ENCODE measurements around the gene GPBAR1. TPM values are rescaled to one million over a fixed set of nuclear protein-coding genes. Genes with fewer than 3 reads are reported as not detected.

GPBAR1 gene
- total and polyA plus RNA-seq, 2 of the 8 experiments (the other 6 are each of a cell fraction or from before 2014, with no cell fraction given) = 0.32 to 0.59 TPM

- Histone ChIP-seq H2BK120ac (replicated peaks; ENCODE audit: low read depth, low read length) (no peak overlapping the region), H2BK15ac (ENCODE audit: low read length) (no peak overlapping the region), H3K9ac (replicated peaks in 1 of 4; ENCODE audit: extremely low read depth in 1 of 4, low read depth in 3 of 4, low read length in 3 of 4) (0 out of 7 replicates have a peak overlapping the region, but pooled peaks of 1 of the 4 experiments have one; percentile 31), H3K79me1 (ENCODE audit: low read depth, low read length) (peaks cover 14% of the 10 kb centered on the region; the same call in 1 of the 2 replicates), H4K20me1 (replicated peaks in 1 of 2; ENCODE audit: control insufficient read depth in 1 of 2, insufficient read depth in 2 of 2, low read length in 2 of 2) (peaks cover 0 to 7% of the 10 kb centered on the region in 2 experiments), H3K23me2 (ENCODE audit: low read depth, low read length) (peaks cover 2% of the 10 kb centered on the region; the same call in 1 of the 2 replicates), H2BK20ac (ENCODE audit: low read length) (no peak overlapping the region), H3K4me3 (ENCODE audit: extremely low read depth in 1 of 4, insufficient read depth in 2 of 4, low read depth in 3 of 4, low read length in 4 of 4) (peak overlapping the region; percentile 87 to 95 (median 92); a peak in 7 of 8 replicates), H3K23ac (ENCODE audit: insufficient read length) (no peak overlapping the region), H3K18ac (ENCODE audit: extremely low read depth, low read length) (no peak overlapping the region; the same call in 1 of the 2 replicates), H3K9me3 (ENCODE audit: insufficient read depth in 2 of 2, low read depth in 1 of 2, low read length in 1 of 2) (no peaks in the 10 kb centered on the region), H2BK12ac (ENCODE audit: low read depth, low read length) (no peak overlapping the region; the same call in 1 of the 2 replicates), H3K4ac (replicated peaks; ENCODE audit: insufficient read length, low read depth, low read length) (no peak overlapping the region), H3K27me3 (replicated peaks in 1 of 4; ENCODE audit: control insufficient read depth in 3 of 4, extremely low read depth in 1 of 4, insufficient read depth in 3 of 4, low read length in 3 of 4) (no peaks in the 10 kb centered on the region), H2BK5ac (ENCODE audit: low read depth, low read length) (no peak overlapping the region), H3K4me1 (replicated peaks in 1 of 4; ENCODE audit: control insufficient read depth in 3 of 4, insufficient read depth in 4 of 4, low read length in 3 of 4) (peaks cover 0 to 10% (median 3%) of the 10 kb centered on the region in 4 experiments; a peak in 3 of 7 replicates), H3K56ac (replicated peaks; ENCODE audit: insufficient read length, low read depth, low read length) (no peak overlapping the region), H2AK5ac (ENCODE audit: low read depth, low read length) (no peak overlapping the region), H2AFZ (ENCODE audit: low read length) (peak overlapping the region; percentile 64), H3K36me3 (ENCODE audit: control insufficient read depth in 2 of 4, insufficient read depth in 4 of 4, low read length in 3 of 4) (peaks cover 0 to 6% (median 0%) of the 10 kb centered on the region in 4 experiments; a peak in 2 of 8 replicates), H3K27ac (ENCODE audit: low read depth, low read length) (no peak overlapping the region), H3K79me2 (ENCODE audit: control insufficient read depth in 1 of 2, insufficient read depth in 2 of 2, low read length in 2 of 2) (peaks cover 34 to 39% of the 10 kb centered on the region in 2 experiments), H4K8ac (ENCODE audit: extremely low read depth, insufficient read depth, low read length) (no peak overlapping the region), H4K5ac (ENCODE audit: insufficient read length, low read depth, low read length) (no peak overlapping the region), H3K14ac (ENCODE audit: insufficient read length) (no peak overlapping the region), H4K91ac (replicated peaks; ENCODE audit: insufficient read length, low read length) (no peak overlapping the region), H3K4me2 (ENCODE audit: insufficient read depth in 1 of 2, low read depth in 2 of 2, low read length in 2 of 2) (peak overlapping the region; percentile 68 to 92)
- ChIA-PET CTCF (ENCODE audit: partially characterized antibody) (interaction anchor here (0.6 to 2.0 kb wide), 8 partner anchors 11 to 786 kb away, joined by 3 to 7 read pairs (median 4); no protein-coding TSS in a partner anchor), POLR2A (ENCODE audit: partially characterized antibody) (interaction anchor here (0.5 to 1.8 kb wide), 4 partner anchors 15 to 42 kb away, joined by 3 to 12 read pairs (median 4); no protein-coding TSS in a partner anchor)
- FAIRE-seq = no peak
- no peak for DNase-seq (ENCODE audit: low read depth in 1 of 2, low spot score in 2 of 2)
- 69% methylated on average over 9 of the region's 9 CpGs; no CpG with 5 or more reads in 1 of the 2 experiments for WGBS, 2 experiments (ENCODE audit: extremely low coverage in 1 of 2, insufficient coverage in 1 of 2, insufficient read length in 1 of 2, insufficient replicate concordance in 2 of 2, low coverage in 1 of 2, low lambda C conversion rate in 2 of 2, missing lambda C conversion rate in 1 of 2)
- TF ChIP-seq RBBP5 (IDR thresholded peaks at IDR 0.05; ENCODE audit: borderline replicate concordance, low read depth, low read length) = no peak
- TF ChIP-seq RNF2 (IDR thresholded peaks at IDR 0.05; ENCODE audit: borderline replicate concordance, low read depth, low read length, missing control alignments, poor library complexity, severe bottlenecking) = no peak
- TF ChIP-seq POLR2A (IDR thresholded peaks at IDR 0.05; ENCODE audit: control extremely low read depth in 1 of 2, low read depth in 2 of 2, low read length in 2 of 2) = no peak
- TF ChIP-seq POLR2AphosphoS5 (IDR thresholded peaks at IDR 0.05; ENCODE audit: low read depth, low read length) = no peak
- no peak for TF ChIP-seq CBX5 (IDR thresholded peaks at IDR 0.05; ENCODE audit: low read depth, low read length)
- no peak for TF ChIP-seq ZNF274 (IDR thresholded peaks at IDR 0.05; ENCODE audit: borderline replicate concordance, extremely low read depth, low read length)
- TF ChIP-seq GTF2F1 (IDR thresholded peaks at IDR 0.05; ENCODE audit: borderline replicate concordance, low read depth, low read length) = no peak
- TF ChIP-seq RAD21 (IDR thresholded peaks at IDR 0.05 in 1 of 2, conservative IDR thresholded peaks at IDR 0.05 in 1 of 2; ENCODE audit: low read depth in 2 of 2, low read length in 2 of 2) = no peak
- TF ChIP-seq SAP30 (IDR thresholded peaks at IDR 0.05; ENCODE audit: insufficient read depth, insufficient replicate concordance, low read length) = no peak
- no peak for TF ChIP-seq SRF (IDR thresholded peaks at IDR 0.05; ENCODE audit: low read depth, low read length)
Observed at GRCh38 chr2:218216336-218216673, 44.5 kb upstream of the GPBAR1 start.
